DND-41 (cell line): ENCODE results near the gene MACROD2.

ENCODE experiments used
- CTCF ChIP-seq: IDR thresholded peaks from 2 replicates; pipeline ENCODE4 v1.5.1; 2012; ENCODE audit warnings: borderline replicate concordance, low read length, moderate library complexity, mild to moderate bottlenecking; ENCODE audit not compliant: poor library complexity, severe bottlenecking; ENCODE audit errors: extremely low read depth
- EZH2 ChIP-seq: IDR thresholded peaks from 3 replicates; pipeline ENCODE4 v1.6.1; 2012; ENCODE audit warnings: borderline replicate concordance, low read depth, mild to moderate bottlenecking, moderate library complexity, low read length, inconsistent platforms; ENCODE audit not compliant: severe bottlenecking

DNA sequence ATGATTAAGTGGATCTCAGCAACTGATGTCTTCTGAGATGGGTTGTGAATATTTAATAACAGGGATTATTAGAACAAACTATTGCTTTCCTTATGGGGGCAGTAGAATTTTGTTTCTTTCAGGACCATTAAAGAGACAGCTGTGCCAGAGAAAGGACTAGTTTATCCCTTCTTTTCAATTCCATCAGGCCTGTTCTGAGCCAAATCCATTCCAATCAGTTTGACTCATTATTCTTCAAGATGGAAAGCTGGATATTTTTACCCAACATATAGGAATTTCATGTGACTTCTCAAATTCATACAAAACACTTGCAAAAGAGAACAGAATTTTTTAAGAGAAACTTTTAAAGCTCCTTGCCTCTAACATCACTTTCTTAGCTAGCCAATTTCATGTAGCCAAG is 1064.1 kb downstream of the MACROD2 start:
- TF ChIP-seq CTCF (no peak), EZH2 (no peak)
